ENCODE measurements around the gene KCNQ1. TPM values are rescaled to one million over a fixed set of nuclear protein-coding genes. Genes with fewer than 3 reads are reported as not detected.
"Not testable (repeated sequence)": the region's sequence is repeated elsewhere in the genome, so short reads cannot be mapped to it uniquely, and the experiment has no call there.

Gene KCNQ1
- total RNA-seq, 1 donor from 2014 or later: 6.4 TPM

DNA sequence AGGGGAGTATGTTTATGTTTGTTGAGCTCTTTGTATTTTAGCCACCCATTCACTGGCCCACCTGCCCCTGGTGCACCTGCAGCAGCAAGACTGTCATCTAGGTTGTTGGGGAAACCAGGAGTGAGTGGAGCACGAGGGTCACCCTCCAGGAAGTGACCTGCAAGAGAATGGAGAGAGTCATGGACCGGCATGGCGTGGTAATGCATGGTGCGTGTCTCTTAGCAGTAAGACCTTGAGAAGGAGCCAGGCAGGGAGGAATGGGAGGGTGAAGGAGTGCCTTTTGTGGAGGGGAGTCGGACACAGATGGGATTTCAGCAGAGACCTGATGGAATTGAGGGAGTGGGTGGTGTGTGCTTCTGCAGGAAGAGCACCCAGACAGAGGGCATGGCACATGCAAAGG, 37.9 kb downstream of the KCNQ1 start:
- H3K27ac Mint-ChIP-seq: no peak overlapping the region
- H3K4me1 Mint-ChIP-seq: peaks cover 12% of the 10 kb centered on the region
- DNase-seq: no peak
- H3K27me3 Mint-ChIP-seq: no peaks in the 10 kb centered on the region
- intact Hi-C loops (cut with micrococcal nuclease): no loop called here
- no peak overlapping the region for H3K4me3 Mint-ChIP-seq
- peaks cover 26% of the 10 kb centered on the region for H3K36me3 Mint-ChIP-seq (ENCODE audit: low read depth)
- H3K9me3 Mint-ChIP-seq: peaks cover 15% of the 10 kb centered on the region

- Mint-ChIP-seq H3K27me3 (no peaks in the 10 kb centered on the region), H3K4me1 (peaks cover 12% of the 10 kb centered on the region), H3K4me3 (no peak overlapping the region), H3K36me3 (ENCODE audit: low read depth) (peaks cover 22% of the 10 kb centered on the region), H3K27ac (no peak overlapping the region), H3K9me3 (peaks cover 16% of the 10 kb centered on the region)
- intact Hi-C loops (cut with micrococcal nuclease): no loop called here
- DNase-seq: no peak
Measured at GRCh38 chr11:2483426-2483825, 38.6 kb downstream of the KCNQ1 start.

GRCh38 chr11:2484576-2485125, 39.8 kb downstream of the KCNQ1 start:
- H3K27ac Mint-ChIP-seq: no peak overlapping the region
- peaks cover 23% of the 10 kb centered on the region for H3K9me3 Mint-ChIP-seq
- peaks cover 12% of the 10 kb centered on the region for H3K4me1 Mint-ChIP-seq
- DNase-seq: no peak
- H3K36me3 Mint-ChIP-seq (ENCODE audit: low read depth): peaks cover 19% of the 10 kb centered on the region
- H3K27me3 Mint-ChIP-seq: no peaks in the 10 kb centered on the region
- intact Hi-C loops (cut with micrococcal nuclease): no loop called here
- H3K4me3 Mint-ChIP-seq: no peak overlapping the region

GRCh38 chr11:2488004-2488403, 43.2 kb downstream of the KCNQ1 start:
- H3K9me3 Mint-ChIP-seq: peaks cover 31% of the 10 kb centered on the region
- H3K27me3 Mint-ChIP-seq: no peaks in the 10 kb centered on the region
- no peak overlapping the region for H3K27ac Mint-ChIP-seq

DNA sequence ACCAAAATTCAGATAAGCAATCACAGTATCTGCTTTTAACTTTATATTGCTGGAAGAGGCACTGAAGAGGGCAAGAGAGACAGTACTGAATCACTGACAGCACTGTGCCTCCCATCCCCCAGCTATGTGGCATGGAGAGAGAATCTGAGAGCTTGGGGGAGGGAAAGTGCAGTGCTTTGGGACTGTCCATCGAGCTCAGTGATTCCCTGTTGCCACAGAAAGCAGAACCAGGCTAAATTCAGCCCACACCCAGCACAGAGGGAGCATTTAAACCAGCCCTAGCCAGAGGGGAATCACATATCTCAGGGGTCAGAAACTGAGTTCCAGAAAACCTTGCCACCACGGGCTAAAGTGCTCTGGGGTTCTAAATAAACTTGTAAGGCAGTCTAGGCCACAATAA, 44.3 kb downstream of the KCNQ1 start:
- DNase-seq: no peak
- intact Hi-C loops (cut with micrococcal nuclease): no loop called here
- Mint-ChIP-seq H3K4me3 (no peak overlapping the region), H3K36me3 (ENCODE audit: low read depth) (peaks cover 15% of the 10 kb centered on the region), H3K9me3 (peaks cover 40% of the 10 kb centered on the region), H3K27ac (no peak overlapping the region), H3K27me3 (no peaks in the 10 kb centered on the region), H3K4me1 (no peaks in the 10 kb centered on the region)

More at GRCh38 chr11:2488004-2488403, 43.2 kb downstream of the KCNQ1 start:
- Mint-ChIP-seq H3K36me3 (ENCODE audit: low read depth) (peaks cover 15% of the 10 kb centered on the region), H3K4me3 (no peak overlapping the region), H3K4me1 (no peaks in the 10 kb centered on the region)
- no peak for DNase-seq
- intact Hi-C loops (cut with micrococcal nuclease): no loop called here

DNA sequence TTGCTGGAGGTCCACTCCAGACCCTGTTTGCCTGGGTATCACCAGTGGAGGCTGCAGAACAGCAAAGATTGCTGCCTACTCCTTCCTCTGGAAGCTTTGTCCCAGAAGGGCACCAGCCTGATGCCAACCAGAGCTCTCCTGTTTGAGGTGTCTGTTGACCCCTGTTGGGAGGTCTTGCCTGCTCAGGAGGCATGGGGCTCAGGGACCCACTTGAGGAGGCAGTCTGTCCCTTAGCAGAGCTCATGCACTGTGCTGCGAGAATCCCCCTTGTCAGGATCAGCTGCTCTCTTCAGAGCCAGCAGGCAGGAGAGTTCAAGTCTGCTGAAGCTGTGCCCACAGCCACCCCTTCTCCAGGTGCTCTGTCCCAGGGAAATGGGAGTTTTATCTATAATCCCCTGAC, 53.1 kb downstream of the KCNQ1 start:
- H3K27ac Mint-ChIP-seq; H3K36me3 Mint-ChIP-seq (ENCODE audit: low read depth); H3K4me3 Mint-ChIP-seq; DNase-seq; intact Hi-C loops (cut with micrococcal nuclease); H3K27me3 Mint-ChIP-seq; H3K4me1 Mint-ChIP-seq: not testable (repeated sequence)
- peaks cover 57% of the 10 kb centered on the region for H3K9me3 Mint-ChIP-seq

GRCh38 chr11:2498750-2499149, 53.9 kb downstream of the KCNQ1 start:
- intact Hi-C loops (cut with micrococcal nuclease): no loop called here
- H3K9me3 Mint-ChIP-seq: peaks cover 51% of the 10 kb centered on the region

DNA sequence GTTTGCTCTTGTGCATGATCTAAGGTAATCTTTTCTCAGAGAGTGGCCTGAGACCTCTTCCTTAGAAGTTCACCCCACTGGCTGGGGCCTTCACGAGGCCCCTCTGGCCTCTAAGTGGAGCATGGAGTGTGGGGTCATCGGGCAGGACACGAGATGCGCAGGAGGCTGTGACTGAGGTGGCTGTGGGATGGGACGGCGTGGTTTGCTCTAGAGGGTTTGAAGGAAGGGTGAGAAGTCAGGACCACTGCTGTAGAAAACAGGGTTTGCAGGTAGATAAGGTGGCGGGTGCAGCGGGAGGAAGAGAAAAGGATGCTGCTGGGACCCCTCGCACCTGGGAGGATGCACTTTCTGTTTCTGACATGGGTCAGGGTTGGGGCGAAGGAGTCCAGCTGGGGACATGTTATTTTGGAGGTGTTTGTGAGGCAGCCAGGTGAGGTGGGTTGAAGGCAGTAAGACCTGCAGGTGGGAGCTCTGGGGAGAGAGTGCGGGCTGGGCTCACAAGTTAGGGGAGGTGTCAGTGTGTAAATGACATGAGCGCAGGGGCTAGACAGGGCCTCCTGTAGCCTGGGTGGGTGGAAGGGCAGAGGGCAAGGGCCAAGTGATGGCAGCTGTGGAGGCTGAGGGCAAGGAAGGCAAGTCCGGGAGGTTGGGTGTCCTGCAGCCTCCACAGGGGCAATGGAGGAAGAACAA, 62.5 kb downstream of the KCNQ1 start:
- intact Hi-C loops (cut with micrococcal nuclease): no loop called here

More at GRCh38 chr11:2498750-2499149, 53.9 kb downstream of the KCNQ1 start:
- no peak for DNase-seq
- Mint-ChIP-seq H3K27me3 (peaks cover 4% of the 10 kb centered on the region), H3K4me3 (no peak overlapping the region), H3K27ac (no peak overlapping the region), H3K4me1 (no peaks in the 10 kb centered on the region), H3K36me3 (ENCODE audit: low read depth) (peaks cover 6% of the 10 kb centered on the region)

GRCh38 chr11:2507945-2508749, 63.3 kb downstream of the KCNQ1 start:
- DNase-seq: no peak
- H3K27me3 Mint-ChIP-seq: no peaks in the 10 kb centered on the region
- H3K4me3 Mint-ChIP-seq: no peak overlapping the region
- intact Hi-C loops (cut with micrococcal nuclease): no loop called here
- peaks cover 3% of the 10 kb centered on the region for H3K4me1 Mint-ChIP-seq
- H3K27ac Mint-ChIP-seq: no peak overlapping the region
- no peaks in the 10 kb centered on the region for H3K9me3 Mint-ChIP-seq
- H3K36me3 Mint-ChIP-seq (ENCODE audit: low read depth): no peaks in the 10 kb centered on the region

More for the DNA sequence above, 62.5 kb downstream of the KCNQ1 start:
- H3K4me1 Mint-ChIP-seq: peaks cover 3% of the 10 kb centered on the region
- no peak overlapping the region for H3K4me3 Mint-ChIP-seq
- H3K9me3 Mint-ChIP-seq: peaks cover 3% of the 10 kb centered on the region
- H3K27me3 Mint-ChIP-seq: no peaks in the 10 kb centered on the region
- DNase-seq: no peak
- peaks cover 1% of the 10 kb centered on the region for H3K36me3 Mint-ChIP-seq (ENCODE audit: low read depth)
- no peak overlapping the region for H3K27ac Mint-ChIP-seq

- no peak for DNase-seq
- H3K36me3 Mint-ChIP-seq (ENCODE audit: low read depth): no peaks in the 10 kb centered on the region
- peaks cover 3% of the 10 kb centered on the region for H3K4me1 Mint-ChIP-seq
- H3K9me3 Mint-ChIP-seq: no peaks in the 10 kb centered on the region
- intact Hi-C loops (cut with micrococcal nuclease): no loop called here
- H3K27me3 Mint-ChIP-seq: no peaks in the 10 kb centered on the region
- no peak overlapping the region for H3K27ac Mint-ChIP-seq
- H3K4me3 Mint-ChIP-seq: no peak overlapping the region
Measured at GRCh38 chr11:2508793-2509192, 64.0 kb downstream of the KCNQ1 start.

DNA sequence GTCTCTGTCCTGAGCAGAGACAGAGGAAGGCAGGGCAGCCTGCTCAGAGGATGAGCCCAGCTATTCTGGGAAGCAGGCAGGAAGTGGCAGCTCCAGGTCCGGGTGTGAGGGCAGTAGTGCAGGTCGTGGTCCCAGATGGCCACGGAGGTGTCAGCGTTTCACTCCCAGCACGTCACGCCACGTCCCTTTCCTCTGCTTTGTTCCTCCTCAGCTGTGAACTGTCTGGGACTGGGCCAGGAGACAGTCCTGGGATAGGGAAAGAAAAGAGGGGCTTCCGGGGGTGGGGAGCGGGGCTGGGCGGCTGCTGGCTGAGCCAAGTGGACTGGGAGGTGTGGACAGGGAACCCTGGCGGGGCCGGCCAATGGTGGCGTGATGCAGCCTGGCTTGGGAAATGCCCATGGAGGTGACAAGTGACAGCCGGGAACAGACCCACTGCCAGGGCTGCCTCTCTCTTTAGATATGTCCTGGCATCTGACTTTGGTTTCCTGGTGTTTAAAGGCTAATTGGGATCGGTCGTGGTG, 64.7 kb downstream of the KCNQ1 start:
- no peaks in the 10 kb centered on the region for H3K9me3 Mint-ChIP-seq
- no peaks in the 10 kb centered on the region for H3K27me3 Mint-ChIP-seq
- no peak for DNase-seq
- H3K27ac Mint-ChIP-seq: no peak overlapping the region
- H3K36me3 Mint-ChIP-seq (ENCODE audit: low read depth): no peaks in the 10 kb centered on the region
- H3K4me3 Mint-ChIP-seq: no peak overlapping the region
- peaks cover 3% of the 10 kb centered on the region for H3K4me1 Mint-ChIP-seq
- intact Hi-C loops (cut with micrococcal nuclease): no loop called here

DNA sequence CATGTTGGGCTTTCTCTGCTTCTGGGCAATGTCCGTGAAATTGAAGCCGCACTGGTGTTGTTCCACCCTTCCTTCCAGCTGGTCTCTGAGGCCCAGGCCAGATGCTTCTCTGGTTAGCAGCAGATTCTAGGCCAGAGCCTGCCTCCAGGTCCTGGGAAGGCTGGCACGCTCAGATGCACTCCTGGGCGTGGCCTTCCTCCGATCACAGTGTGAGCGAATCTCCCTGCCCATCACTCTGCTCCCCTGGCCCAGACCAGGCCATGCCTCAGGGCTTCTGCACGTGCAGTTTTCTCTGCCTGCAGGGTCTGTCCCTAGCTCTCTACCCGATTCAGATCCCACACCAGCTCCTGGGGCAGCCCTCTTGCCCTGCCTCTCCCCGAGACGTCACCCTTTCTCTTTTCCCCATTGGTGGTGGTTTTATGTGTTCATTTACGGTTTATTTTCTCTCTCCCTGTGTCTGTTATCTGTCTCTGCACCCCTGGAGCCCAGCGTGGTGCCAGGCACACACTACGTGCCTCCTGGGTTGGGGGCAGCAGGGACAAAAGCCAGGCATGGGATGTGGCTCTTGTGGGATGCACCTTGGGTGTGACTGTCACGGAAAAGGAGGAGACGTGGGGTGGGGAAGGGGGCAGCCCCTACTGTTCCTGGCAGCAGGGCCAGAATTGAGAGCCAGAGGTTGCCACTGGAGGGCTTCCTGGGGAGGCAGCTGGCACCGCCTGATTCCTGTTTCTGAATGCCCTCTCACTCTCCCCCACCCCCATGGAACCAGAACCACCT, 66.0 kb downstream of the KCNQ1 start:
- H3K9me3 Mint-ChIP-seq: no peaks in the 10 kb centered on the region
- intact Hi-C loops (cut with micrococcal nuclease): no loop called here
- peak; percentile 50 for DNase-seq

GRCh38 chr11:2511421-2512369, 66.9 kb downstream of the KCNQ1 start:
- no peak for DNase-seq
- Mint-ChIP-seq H3K4me1 (peaks cover 3% of the 10 kb centered on the region), H3K4me3 (no peak overlapping the region), H3K9me3 (no peaks in the 10 kb centered on the region), H3K27me3 (no peaks in the 10 kb centered on the region), H3K36me3 (ENCODE audit: low read depth) (no peaks in the 10 kb centered on the region), H3K27ac (no peak overlapping the region)
- intact Hi-C loops (cut with micrococcal nuclease): no loop called here

More for the DNA sequence above, 66.0 kb downstream of the KCNQ1 start:
- Mint-ChIP-seq H3K27me3 (no peaks in the 10 kb centered on the region), H3K4me1 (peaks cover 3% of the 10 kb centered on the region), H3K27ac (no peak overlapping the region), H3K36me3 (ENCODE audit: low read depth) (no peaks in the 10 kb centered on the region), H3K4me3 (no peak overlapping the region)
